ENCODE data around the gene NSD1.
"Not testable (repeated sequence)": the region's sequence is repeated elsewhere in the genome, so short reads cannot be mapped to it uniquely, and the experiment has no call there.

- TF ChIP-seq TEAD4 (IDR thresholded peaks at IDR 0.05; ENCODE audit: low read depth, low read length); MAX (IDR thresholded peaks at IDR 0.05); CTCF (IDR thresholded peaks at IDR 0.05; ENCODE audit: control extremely low read depth in 1 of 3, insufficient read depth in 1 of 3, low read depth in 1 of 3, low read length in 3 of 3): not testable (repeated sequence)
Observed at GRCh38 chr5:177343000-177343399, 209.4 kb downstream of the NSD1 start.
